Osteoblast (primary cell): ENCODE data around the gene ZNF358. TPM values are rescaled to one million over a fixed set of nuclear protein-coding genes. Genes with fewer than 3 reads are reported as not detected.

Experiments used
- DNase-seq: peaks from one replicate; pipeline ENCODE4 v3.0.0; 2011; ENCODE audit warnings: low spot score, mixed read lengths; ENCODE audit not compliant: insufficient read length; ENCODE audit errors: missing footprints
- H2AFZ ChIP-seq: 2 replicates; pipeline ENCODE4 v1.6.0; 2011; ENCODE audit warnings: mild to moderate bottlenecking, low read length
- H3K27ac ChIP-seq: 2 replicates; pipeline ENCODE4 v1.5.1; 2011; ENCODE audit warnings: mild to moderate bottlenecking, low read depth, low read length, moderate library complexity
- H3K27me3 ChIP-seq: 2 replicates; pipeline ENCODE4 v1.6.0; 2012; ENCODE audit warnings: mild to moderate bottlenecking, control low read depth, inconsistent platforms, low read length, moderate library complexity; ENCODE audit not compliant: insufficient read depth
- H3K36me3 ChIP-seq: 2 replicates; pipeline ENCODE4 v1.5.1; 2011; ENCODE audit warnings: mild to moderate bottlenecking, low read length, control low read depth, moderate library complexity; ENCODE audit not compliant: insufficient read depth
- H3K4me1 ChIP-seq: 2 replicates; pipeline ENCODE4 v1.5.1; 2011; ENCODE audit warnings: mild to moderate bottlenecking, low read length, control low read depth, moderate library complexity; ENCODE audit not compliant: insufficient read depth
- H3K4me2 ChIP-seq: 2 replicates; pipeline ENCODE4 v1.6.0; 2011; ENCODE audit warnings: mild to moderate bottlenecking, low read length; ENCODE audit not compliant: insufficient read depth
- H3K4me3 ChIP-seq: fragments of 200-600 bp; sonication (generic); 3 replicates; pipeline ENCODE4 v1.5.1; 2012; ENCODE audit warnings: mild to moderate bottlenecking, low read length, inconsistent platforms; ENCODE audit not compliant: insufficient read depth
- H3K79me2 ChIP-seq: 2 replicates; pipeline ENCODE4 v1.6.0; 2012; ENCODE audit warnings: mild to moderate bottlenecking, low read length, control low read depth, inconsistent platforms; ENCODE audit not compliant: insufficient read depth
- H3K9me3 ChIP-seq: 2 replicates; pipeline ENCODE4 v1.5.1; 2011; ENCODE audit warnings: low read depth, low read length, control low read depth
- H4K20me1 ChIP-seq: 2 replicates; pipeline ENCODE4 v1.6.0; 2012; ENCODE audit warnings: mild to moderate bottlenecking, low read length, control low read depth; ENCODE audit not compliant: insufficient read depth
- CTCF ChIP-seq: IDR thresholded peaks from 2 replicates; pipeline ENCODE4 v1.5.1; 2011; ENCODE audit warnings: mild to moderate bottlenecking, low read depth, low read length, moderate library complexity; ENCODE audit errors: extremely low read depth
- total RNA-seq: library from RNA; depleted of rRNA; stranded (reverse); fragments of >200 nt; gene quantifications from 2 replicates; pipeline ENCODE4 v1.2.3, GENCODE V29; 2012

Gene ZNF358
- total RNA-seq, 1 donor, result 26.1 TPM

GRCh38 chr19:7489609-7490044, 26.3 kb upstream of the ZNF358 start:
- DNase-seq, result peak; percentile 25
- H3K4me2 ChIP-seq, result peak overlapping the region; percentile 95
- H3K4me3 ChIP-seq, result no peak overlapping the region
- peak overlapping the region; percentile 92 for H3K27ac ChIP-seq
- H3K9me3 ChIP-seq, result no peaks in the 10 kb centered on the region
- no peaks in the 10 kb centered on the region for H3K79me2 ChIP-seq
- peak overlapping the region; percentile 99 for H2AFZ ChIP-seq
- no peaks in the 10 kb centered on the region for H3K36me3 ChIP-seq
- H3K4me1 ChIP-seq, result peaks cover 10% of the 10 kb centered on the region
- no peak for TF ChIP-seq CTCF
- H3K27me3 ChIP-seq, result no peaks in the 10 kb centered on the region
- H4K20me1 ChIP-seq, result no peaks in the 10 kb centered on the region

- Histone ChIP-seq H3K27me3 (no peaks in the 10 kb centered on the region), H3K79me2 (no peaks in the 10 kb centered on the region), H3K9me3 (no peaks in the 10 kb centered on the region), H3K4me3 (no peak overlapping the region), H2AFZ (no peak overlapping the region), H3K27ac (no peak overlapping the region), H4K20me1 (no peaks in the 10 kb centered on the region), H3K36me3 (no peaks in the 10 kb centered on the region), H3K4me1 (peaks cover 10% of the 10 kb centered on the region), H3K4me2 (no peak overlapping the region)
- no peak for TF ChIP-seq CTCF
- no peak for DNase-seq
Measured at GRCh38 chr19:7492142-7492541, 23.8 kb upstream of the ZNF358 start.

GRCh38 chr19:7492558-7492957, 23.3 kb upstream of the ZNF358 start:
- no peak for DNase-seq
- Histone ChIP-seq H3K4me3 (no peak overlapping the region), H3K4me1 (peaks cover 10% of the 10 kb centered on the region), H3K27ac (no peak overlapping the region), H3K9me3 (no peaks in the 10 kb centered on the region), H4K20me1 (no peaks in the 10 kb centered on the region), H3K36me3 (no peaks in the 10 kb centered on the region), H2AFZ (no peak overlapping the region), H3K27me3 (no peaks in the 10 kb centered on the region), H3K79me2 (no peaks in the 10 kb centered on the region), H3K4me2 (no peak overlapping the region)
- TF ChIP-seq CTCF, result no peak

- Histone ChIP-seq H3K79me2 (no peaks in the 10 kb centered on the region), H3K27me3 (no peaks in the 10 kb centered on the region), H3K4me1 (peaks cover 1% of the 10 kb centered on the region), H3K4me2 (no peak overlapping the region), H2AFZ (peak overlapping the region; percentile 86), H3K36me3 (no peaks in the 10 kb centered on the region), H3K27ac (no peak overlapping the region), H3K4me3 (no peak overlapping the region), H4K20me1 (no peaks in the 10 kb centered on the region), H3K9me3 (no peaks in the 10 kb centered on the region)
- peak; percentile 87 for DNase-seq
- no peak for TF ChIP-seq CTCF
Measured at GRCh38 chr19:7494416-7495098, 21.3 kb upstream of the ZNF358 start.
